Gastroesophageal sphincter (tissue), 4 donors: Measurements from ENCODE around the gene TSPAN6. TPM values are rescaled to one million over a fixed set of nuclear protein-coding genes. Genes with fewer than 3 reads are reported as not detected.

Experiments
- ATAC-seq: fragments of 150-250 bp; one replicate; pipeline ENCODE4 v1.9.1; 2016; ENCODE audit warnings: mild to moderate bottlenecking, moderate library complexity
- H3K27ac ChIP-seq, 4 donors: fragments of 200-600 bp; sonication (generic) in 3 of 4; 1 replicate in 3 of 4; 2 replicates in 1 of 4; pipeline ENCODE4 v1.5.1; 2016 to 2019
- H3K27me3 ChIP-seq: fragments of 200-600 bp; sonication (generic); one replicate; pipeline ENCODE4 v1.5.1; 2019
- H3K36me3 ChIP-seq, 2 donors: fragments of 200-600 bp; sonication (generic); one replicate each; pipeline ENCODE4 v1.5.1; 2019; ENCODE audit warnings: control low read depth in 1 of 2
- H3K4me1 ChIP-seq, 3 donors: fragments of 200-600 bp; sonication (generic); 1 replicate in 2 of 3; 2 replicates in 1 of 3; pipeline ENCODE4 v1.5.1; 2016 to 2019; ENCODE audit warnings: control low read depth in 2 of 3
- H3K4me3 ChIP-seq, 2 donors: fragments of 200-600 bp; sonication (generic); one replicate each; pipeline ENCODE4 v1.5.1; 2019; ENCODE audit warnings: mild to moderate bottlenecking in 1 of 2, moderate library complexity in 1 of 2
- H3K9me3 ChIP-seq, 3 donors: fragments of 200-600 bp; sonication (generic); one replicate each; pipeline ENCODE4 v1.5.1; 2017 to 2019; ENCODE audit warnings: control low read depth in 2 of 3
- EP300 ChIP-seq: sonication (generic); formaldehyde crosslinking; IDR thresholded peaks from one replicate; pipeline ENCODE4 v1.6.1; 2017; ENCODE audit warnings: antibody characterized with exemption, mild to moderate bottlenecking
- POLR2A ChIP-seq, 2 donors: fragments of 450-650 bp; IDR thresholded peaks; one replicate each; pipeline ENCODE4 v1.6.1; 2017; ENCODE audit warnings: antibody characterized with exemption in 2 of 2, mild to moderate bottlenecking in 2 of 2, moderate library complexity in 1 of 2
- POLR2AphosphoS5 ChIP-seq: sonication (generic); formaldehyde crosslinking; IDR thresholded peaks from one replicate; pipeline ENCODE4 v1.6.1; 2017; ENCODE audit warnings: antibody characterized with exemption
- WGBS, 2 donors: methylation state at CpG; one replicate each; pipeline ENCODE4 v1.1.5; 2018; ENCODE audit warnings: low coverage in 1 of 2; 5-methylcytosine and 5-hydroxymethylcytosine counted together
- total RNA-seq, 4 donors: library from RNA; depleted of rRNA; stranded (reverse); fragments of >200 nt; gene quantifications; one replicate each; pipeline ENCODE4 v1.1.0, GENCODE V29; 2016
- TF ChIP-seq, protein P1 (sequence below), 4 experiments: fragments of 200-600 bp in 2 of 4; fragments of 450-650 bp in 2 of 4; sonication (generic) in 1 of 4; IDR thresholded peaks; one replicate each; pipeline ENCODE4 v1.5.1; 2017 to 2019; ENCODE audit warnings: antibody characterized with exemption in 4 of 4, mild to moderate bottlenecking in 2 of 4, moderate library complexity in 2 of 4

The TSPAN6 gene
- total RNA-seq, 4 donors from 2014 or later, result 6.4 to 16.2 (median 8.5) TPM

DNA sequence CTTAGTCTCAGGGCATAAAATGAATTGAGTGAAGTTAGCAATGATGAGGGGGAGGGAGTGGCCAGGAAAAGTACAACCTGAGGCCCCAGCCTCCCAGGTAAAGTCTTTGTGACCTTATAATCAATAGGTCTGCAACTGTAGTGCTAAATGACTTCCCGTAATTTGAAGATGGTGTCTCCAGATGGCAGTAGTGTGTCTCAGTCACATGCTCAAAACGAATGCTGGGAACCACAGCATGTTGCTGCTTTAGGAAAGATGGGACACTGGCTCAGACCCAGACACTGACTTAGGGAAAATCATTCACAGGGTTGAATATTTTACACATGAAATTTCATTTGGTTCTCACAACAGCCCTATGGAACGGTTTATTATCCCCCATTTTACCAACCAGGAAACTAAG, 17.7 kb upstream of the TSPAN6 start:
- H3K4me1 ChIP-seq, result no peaks in the 10 kb centered on the region
- no peak for ATAC-seq
- no peaks in the 10 kb centered on the region for H3K9me3 ChIP-seq
- WGBS, 2 donors, result 44 to 83% methylated on average over 1 to 3 of the region's 3 CpGs
- no peak for TF ChIP-seq EP300
- no peak for TF ChIP-seq POLR2A (IDR thresholded peaks at IDR 0.05)
- no peak for TF ChIP-seq POLR2AphosphoS5
- TF ChIP-seq, protein P1, sequence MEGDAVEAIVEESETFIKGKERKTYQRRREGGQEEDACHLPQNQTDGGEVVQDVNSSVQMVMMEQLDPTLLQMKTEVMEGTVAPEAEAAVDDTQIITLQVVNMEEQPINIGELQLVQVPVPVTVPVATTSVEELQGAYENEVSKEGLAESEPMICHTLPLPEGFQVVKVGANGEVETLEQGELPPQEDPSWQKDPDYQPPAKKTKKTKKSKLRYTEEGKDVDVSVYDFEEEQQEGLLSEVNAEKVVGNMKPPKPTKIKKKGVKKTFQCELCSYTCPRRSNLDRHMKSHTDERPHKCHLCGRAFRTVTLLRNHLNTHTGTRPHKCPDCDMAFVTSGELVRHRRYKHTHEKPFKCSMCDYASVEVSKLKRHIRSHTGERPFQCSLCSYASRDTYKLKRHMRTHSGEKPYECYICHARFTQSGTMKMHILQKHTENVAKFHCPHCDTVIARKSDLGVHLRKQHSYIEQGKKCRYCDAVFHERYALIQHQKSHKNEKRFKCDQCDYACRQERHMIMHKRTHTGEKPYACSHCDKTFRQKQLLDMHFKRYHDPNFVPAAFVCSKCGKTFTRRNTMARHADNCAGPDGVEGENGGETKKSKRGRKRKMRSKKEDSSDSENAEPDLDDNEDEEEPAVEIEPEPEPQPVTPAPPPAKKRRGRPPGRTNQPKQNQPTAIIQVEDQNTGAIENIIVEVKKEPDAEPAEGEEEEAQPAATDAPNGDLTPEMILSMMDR (IDR thresholded peaks at IDR 0.05), result no peak
- H3K27me3 ChIP-seq, result no peaks in the 10 kb centered on the region
- H3K27ac ChIP-seq, result no peak overlapping the region
- no peak overlapping the region for H3K4me3 ChIP-seq
- no peaks in the 10 kb centered on the region for H3K36me3 ChIP-seq

DNA sequence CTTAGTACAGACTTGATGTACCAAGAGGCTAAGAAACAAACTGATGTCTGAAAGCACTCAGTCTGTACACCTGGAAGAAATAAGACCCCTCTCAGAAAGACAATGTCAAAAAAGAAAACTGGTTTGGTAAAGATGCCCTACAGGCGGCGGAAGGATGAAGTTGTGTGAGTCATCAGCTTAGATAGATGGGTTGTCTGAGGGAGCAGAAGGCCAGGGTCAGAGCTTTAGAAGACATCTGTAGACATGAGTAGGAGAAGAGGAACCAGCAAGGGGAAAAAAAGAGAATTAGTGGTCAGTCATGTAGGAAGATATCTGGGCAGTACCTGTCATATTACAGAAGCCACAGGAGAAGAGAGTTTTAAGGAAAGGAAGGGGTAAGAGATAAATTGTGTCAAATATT, 15.7 kb upstream of the TSPAN6 start:
- Histone ChIP-seq H3K9me3 (no peaks in the 10 kb centered on the region), H3K4me3 (no peak overlapping the region), H3K4me1 (peaks cover 0 to 5% (median 0%) of the 10 kb centered on the region in 3 donors), H3K27ac (no peak overlapping the region), H3K36me3 (no peaks in the 10 kb centered on the region), H3K27me3 (no peaks in the 10 kb centered on the region)
- 88% methylated on average over 2 of the region's 2 CpGs; no CpG with 5 or more reads in 1 of the 2 donors for WGBS, 2 donors
- ATAC-seq, result no peak
- TF ChIP-seq POLR2A (IDR thresholded peaks at IDR 0.05) (no peak), EP300 (no peak), POLR2AphosphoS5 (no peak)
- TF ChIP-seq, protein P1 (IDR thresholded peaks at IDR 0.05), result no peak

DNA sequence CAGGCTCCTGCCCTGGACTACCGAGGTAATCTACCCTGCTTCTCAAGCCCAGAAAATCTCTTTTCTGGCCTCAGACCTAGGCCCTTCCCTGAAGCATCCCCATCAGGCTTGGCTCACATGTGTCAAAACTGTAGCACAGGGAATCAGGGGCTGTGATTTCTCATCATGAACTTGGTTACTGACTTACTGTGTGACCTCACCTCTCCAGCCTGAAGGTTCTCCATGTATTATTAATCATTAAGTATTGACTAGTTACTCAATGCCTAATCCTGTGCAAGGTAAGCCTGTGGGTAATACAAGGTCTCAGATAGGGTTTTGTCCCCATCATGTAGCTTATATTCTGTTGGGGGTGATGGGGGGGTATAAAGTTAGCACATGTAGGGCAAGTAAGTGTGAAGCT, 14.2 kb upstream of the TSPAN6 start:
- peak overlapping the region in 3 of 4 donors; percentile 71 to 84 (median 74) for H3K27ac ChIP-seq

DNA sequence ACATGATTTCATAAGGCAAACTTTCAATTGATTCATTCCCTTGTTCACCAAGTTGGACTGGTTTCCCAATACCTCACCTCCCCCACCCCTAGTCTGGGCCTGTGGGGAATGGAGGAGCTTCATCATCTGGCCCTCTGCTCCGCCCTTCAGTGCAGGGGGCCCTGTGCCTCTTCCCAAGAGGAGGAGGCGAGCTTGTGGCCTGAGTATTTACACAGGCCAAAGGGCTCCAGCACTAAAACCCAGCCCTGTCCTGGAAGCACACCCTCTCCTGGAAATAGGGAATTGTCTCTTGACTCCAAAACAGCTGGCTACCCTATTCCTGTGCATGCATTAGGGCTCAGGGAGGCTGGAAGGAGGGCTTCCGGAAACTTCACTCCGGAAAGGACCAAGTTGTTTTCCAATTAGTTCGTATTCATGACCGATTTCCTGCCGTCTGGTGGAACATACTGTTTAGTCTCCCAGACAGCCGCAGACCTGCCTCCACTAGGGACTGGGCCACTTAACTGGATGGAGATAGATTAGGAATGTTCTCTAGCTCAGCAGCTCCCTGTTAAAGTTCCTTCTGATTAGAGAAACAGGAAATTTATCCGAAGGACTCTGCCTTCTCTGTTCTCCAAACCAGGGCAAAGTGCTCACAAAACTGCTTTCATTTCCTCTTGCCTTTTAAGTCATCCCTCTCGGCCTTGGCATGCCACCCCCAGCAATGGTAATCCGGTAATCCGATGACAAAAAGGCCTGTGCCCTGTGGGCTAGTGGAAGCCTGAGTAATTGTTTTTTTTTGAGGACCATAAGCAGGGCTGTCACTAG, 13.1 kb upstream of the TSPAN6 start:
- no peaks in the 10 kb centered on the region for H3K9me3 ChIP-seq
- H3K4me1 ChIP-seq, result peaks cover 0 to 5% (median 0%) of the 10 kb centered on the region in 3 donors
- H3K36me3 ChIP-seq, result no peaks in the 10 kb centered on the region
- H3K27ac ChIP-seq, result peak overlapping the region; percentile 59 to 84 (median 72)
- peak in 1 of 2 donors; percentile 13 for TF ChIP-seq POLR2A (IDR thresholded peaks at IDR 0.05)
- peak; percentile 36 for TF ChIP-seq POLR2AphosphoS5
- no peak for TF ChIP-seq EP300
- TF ChIP-seq, protein P1 (IDR thresholded peaks at IDR 0.05), result no peak
- 40 to 65% methylated on average over 4 to 6 of the region's 12 CpGs for WGBS, 2 donors
- no peak overlapping the region for H3K4me3 ChIP-seq
- no peaks in the 10 kb centered on the region for H3K27me3 ChIP-seq
- peak; percentile 91 for ATAC-seq

More for the DNA sequence above, 14.2 kb upstream of the TSPAN6 start:
- Histone ChIP-seq H3K9me3 (no peaks in the 10 kb centered on the region), H3K27me3 (no peaks in the 10 kb centered on the region), H3K4me1 (peaks cover 0 to 5% (median 0%) of the 10 kb centered on the region in 3 donors), H3K4me3 (no peak overlapping the region), H3K36me3 (no peaks in the 10 kb centered on the region)
- no CpG with 5 or more reads among the region's 1 CpG for WGBS, 2 donors
- TF ChIP-seq POLR2A (IDR thresholded peaks at IDR 0.05) (no peak), EP300 (no peak), POLR2AphosphoS5 (no peak)
- TF ChIP-seq, protein P1 (IDR thresholded peaks at IDR 0.05), result no peak
- ATAC-seq, result no peak
